Measurements from ENCODE around the gene KLF14. TPM values are rescaled to one million over a fixed set of nuclear protein-coding genes. Genes with fewer than 3 reads are reported as not detected.

Gene KLF14
- total RNA-seq, 2 experiments from 2014 or later: not detected

DNA sequence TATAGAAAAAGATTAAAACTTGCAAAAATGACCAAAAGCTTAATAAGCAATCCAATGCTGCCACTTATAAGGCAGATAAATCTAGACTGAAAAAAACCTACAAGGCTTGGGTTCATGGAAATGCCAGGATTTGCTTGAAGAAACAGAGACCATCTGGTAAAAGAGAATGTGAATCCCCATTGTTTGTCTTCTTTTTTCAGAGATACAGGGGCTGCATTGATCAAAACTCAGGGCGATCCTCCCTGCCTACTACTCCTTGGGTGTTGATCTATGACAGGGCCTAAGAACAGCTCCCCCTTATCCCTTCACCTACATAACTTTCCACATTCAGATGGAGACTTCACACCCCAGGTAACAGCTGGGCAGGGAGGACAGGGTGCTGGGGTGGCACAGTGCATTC, 44.3 kb downstream of the KLF14 start:
- ChIA-PET POLR2A (interaction anchor here (0.8 kb wide), 1 partner anchor 9 kb away, joined by 3 read pairs; no protein-coding TSS in a partner anchor), CTCF (ENCODE audit: unreplicated experiment) (no interaction called here)
- DNase-seq (ENCODE audit: low spot score): no peak
- H3K9me3 ChIP-seq (ENCODE audit: low read length): peaks cover 16% of the 10 kb centered on the region
- H3K4me1 ChIP-seq (ENCODE audit: insufficient read depth, low read length, poor library complexity, severe bottlenecking): no peaks in the 10 kb centered on the region
- H3K36me3 ChIP-seq (ENCODE audit: insufficient read depth, low read length): no peaks in the 10 kb centered on the region
- intact Hi-C loops (cut with micrococcal nuclease; ENCODE audit: unreplicated experiment): no loop called here
- H3K9me2 ChIP-seq (ENCODE audit: insufficient read depth, low read length): no peaks in the 10 kb centered on the region
- no peak overlapping the region for H3K4me2 ChIP-seq (ENCODE audit: low read length)
- H3K27ac ChIP-seq (ENCODE audit: low read depth, low read length, poor library complexity, severe bottlenecking): no peak overlapping the region
- TF ChIP-seq EZH2phosphoT487 (IDR thresholded peaks at IDR 0.05; ENCODE audit: borderline replicate concordance, low read depth, low read length): no peak
- no peak for TF ChIP-seq CTCF (conservative IDR thresholded peaks at IDR 0.05; ENCODE audit: low read length)
- no peak overlapping the region for H3K4me3 ChIP-seq (ENCODE audit: low read depth, low read length, poor library complexity, severe bottlenecking)
- no TSS peak for BruUV-seq (replicated peaks)
- H3K79me2 ChIP-seq (ENCODE audit: insufficient read depth, low read depth, low read length): no peaks in the 10 kb centered on the region
- H2AFZ ChIP-seq (ENCODE audit: low read length): no peak overlapping the region
- no peaks in the 10 kb centered on the region for H4K20me1 ChIP-seq (ENCODE audit: insufficient read depth, low read length)

GRCh38 chr7:130683026-130683425, 51.0 kb downstream of the KLF14 start:
- Histone ChIP-seq H2AFZ (ENCODE audit: low read length) (no peak overlapping the region), H3K9me2 (ENCODE audit: insufficient read depth, low read length) (no peaks in the 10 kb centered on the region), H4K20me1 (ENCODE audit: insufficient read depth, low read length) (no peaks in the 10 kb centered on the region), H3K4me2 (ENCODE audit: low read length) (no peak overlapping the region), H3K4me1 (ENCODE audit: insufficient read depth, low read length, poor library complexity, severe bottlenecking) (no peaks in the 10 kb centered on the region), H3K36me3 (ENCODE audit: insufficient read depth, low read length) (no peaks in the 10 kb centered on the region), H3K9me3 (ENCODE audit: low read length) (no peaks in the 10 kb centered on the region), H3K4me3 (ENCODE audit: low read depth, low read length, poor library complexity, severe bottlenecking) (no peak overlapping the region), H3K27ac (ENCODE audit: low read depth, low read length, poor library complexity, severe bottlenecking) (no peak overlapping the region), H3K79me2 (ENCODE audit: insufficient read depth, low read depth, low read length) (no peaks in the 10 kb centered on the region)
- CTCF ChIA-PET (ENCODE audit: unreplicated experiment): no interaction called here
- no TSS peak for BruUV-seq (replicated peaks)
- POLR2A ChIA-PET: no interaction called here
- intact Hi-C loops (cut with micrococcal nuclease; ENCODE audit: unreplicated experiment): no loop called here
- no peak for DNase-seq (ENCODE audit: low spot score)
- TF ChIP-seq CTCF (conservative IDR thresholded peaks at IDR 0.05; ENCODE audit: low read length) (no peak), EZH2phosphoT487 (IDR thresholded peaks at IDR 0.05; ENCODE audit: borderline replicate concordance, low read depth, low read length) (no peak)

Other genes with a start within 250 kb of the KLF14 start
- gene MEST, start 242.1 kb downstream of the KLF14 start, total RNA-seq (2014; rRNA removed; shearing (Covaris generic)): 1.8 and 5.2 TPM in 2 replicates
- gene MEST, start 242.1 kb downstream of the KLF14 start, total RNA-seq (2022): 1.2 and 1.5 TPM in 2 replicates
- 24.1 and 29.9 TPM in 2 replicates for gene COPG2, start 65.5 kb downstream of the KLF14 start, total RNA-seq (2014; rRNA removed; shearing (Covaris generic))
- gene COPG2, start 65.5 kb downstream of the KLF14 start, total RNA-seq (2022): 32.2 and 39.5 TPM in 2 replicates
- not detected in 2 replicates for gene TSGA13, start 47.7 kb downstream of the KLF14 start, total RNA-seq (2014; rRNA removed; shearing (Covaris generic))
- not detected in 2 replicates for gene TSGA13, start 47.7 kb downstream of the KLF14 start, total RNA-seq (2022)